ENCODE data around the gene SCAPER.

- TF ChIP-seq CTCF (IDR thresholded peaks at IDR 0.05; ENCODE audit: low read depth, low read length): no peak
- no peak for TF ChIP-seq EZH2phosphoT487 (IDR thresholded peaks at IDR 0.05; ENCODE audit: low read depth)
These were observed 332.2 kb downstream of the SCAPER start for GRCh38 chr15:76572983-76573314.

All from OCI-LY3 (cell line).